HG03439 (cell line): Measurements from ENCODE around the gene DDAH1.
A peak's percentile ranks its signal among the peaks of the same experiment; 100 is the strongest.
"Not testable (repeated sequence)": the region's sequence is repeated elsewhere in the genome, so short reads cannot be mapped to it uniquely, and the experiment has no call there.

Experiments
- ATAC-seq: cut with Tn5 transposase; IDR thresholded peaks from one replicate; pipeline ENCODE4 v1.9.1; 2021; ENCODE audit warnings: mild to moderate bottlenecking, moderate library complexity; ENCODE audit not compliant: unreplicated experiment

Gene DDAH1

DNA sequence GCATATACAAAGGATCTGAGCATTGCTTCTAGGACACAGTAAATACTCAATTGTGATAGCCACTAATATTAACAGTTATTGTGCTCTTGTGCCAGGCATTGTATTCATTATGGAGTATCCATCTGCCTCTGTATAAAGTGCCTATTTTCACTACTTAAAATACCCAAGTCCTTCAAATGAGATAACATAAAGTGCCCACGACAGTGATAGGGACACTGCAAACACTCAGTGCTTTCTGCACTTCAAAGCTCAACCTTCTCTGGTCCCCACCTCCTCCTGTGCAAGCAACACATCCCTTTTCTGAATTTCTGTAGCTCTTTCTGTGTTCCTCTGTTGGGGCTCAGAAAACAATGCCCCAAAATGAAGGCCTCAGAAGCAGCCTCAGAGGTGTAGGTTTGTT lies 6.6 kb upstream of the DDAH1 start:
- ATAC-seq = no peak

DNA sequence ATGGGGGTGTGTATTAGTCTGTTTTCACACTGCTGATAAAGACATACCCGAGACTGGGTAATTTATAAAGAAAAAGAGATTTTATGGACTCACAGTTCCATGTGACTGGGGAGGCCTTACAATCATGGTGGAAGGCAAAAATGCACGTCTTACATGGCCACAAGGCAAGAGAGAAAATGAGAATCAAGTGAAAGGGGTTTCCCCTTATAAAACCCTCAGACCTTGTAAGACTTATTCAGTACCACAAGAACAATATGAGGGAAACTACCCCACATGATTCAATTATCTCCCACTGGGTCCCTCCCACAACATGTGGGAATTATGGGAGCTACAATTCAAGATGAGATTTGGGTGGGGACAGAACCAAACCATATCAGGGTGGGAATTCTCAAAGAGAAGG lies 5.2 kb upstream of the DDAH1 start:
- not testable (repeated sequence) for ATAC-seq

DNA sequence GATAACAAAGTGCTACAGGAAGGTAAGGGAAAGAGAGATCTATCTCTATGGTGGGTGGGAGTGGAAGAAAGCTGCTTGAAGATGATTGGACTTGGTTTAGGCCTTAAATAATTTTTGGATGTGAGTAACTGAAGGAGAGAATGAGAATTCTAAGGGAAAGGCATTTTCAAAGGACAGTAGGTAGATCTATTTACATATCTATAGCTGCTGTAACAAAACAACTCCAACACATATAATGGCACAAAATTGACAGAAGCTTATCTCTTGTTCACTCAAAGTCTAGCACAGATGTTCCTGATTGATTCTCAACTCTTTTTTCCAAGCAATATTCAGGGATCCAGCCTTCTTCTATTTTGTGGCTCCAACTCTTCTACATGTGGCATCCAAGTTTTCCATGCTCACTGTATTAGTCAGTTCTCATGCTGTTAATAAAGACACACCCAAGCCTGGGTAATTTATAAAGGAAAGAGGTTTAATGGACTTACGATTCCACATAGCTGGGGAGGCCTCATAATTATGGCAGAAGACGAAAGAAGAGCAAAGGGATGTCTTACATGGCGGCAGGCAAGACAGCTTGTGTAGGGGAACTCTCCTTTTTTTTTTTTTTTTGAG lies 3.1 kb upstream of the DDAH1 start:
- no peak for ATAC-seq

DNA sequence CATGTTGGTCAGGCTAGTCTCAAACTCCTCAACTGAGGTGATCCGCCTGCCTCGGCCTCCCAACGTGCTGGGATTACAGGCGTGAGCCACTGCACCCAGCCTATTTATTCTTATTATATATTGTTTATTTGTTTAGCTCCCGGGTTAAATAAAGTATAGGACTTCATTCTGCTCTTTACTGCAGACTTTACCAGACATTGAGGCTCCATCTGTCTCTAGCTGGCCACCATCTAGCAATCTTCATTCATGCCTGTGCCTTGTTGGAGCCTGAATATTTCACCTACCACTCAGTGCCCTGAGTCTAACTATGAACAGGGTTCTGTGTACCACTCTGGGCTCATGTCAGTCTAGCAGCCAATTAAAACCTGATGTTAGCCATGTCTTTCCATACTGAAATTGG lies 2.1 kb upstream of the DDAH1 start:
- no peak for ATAC-seq

DNA sequence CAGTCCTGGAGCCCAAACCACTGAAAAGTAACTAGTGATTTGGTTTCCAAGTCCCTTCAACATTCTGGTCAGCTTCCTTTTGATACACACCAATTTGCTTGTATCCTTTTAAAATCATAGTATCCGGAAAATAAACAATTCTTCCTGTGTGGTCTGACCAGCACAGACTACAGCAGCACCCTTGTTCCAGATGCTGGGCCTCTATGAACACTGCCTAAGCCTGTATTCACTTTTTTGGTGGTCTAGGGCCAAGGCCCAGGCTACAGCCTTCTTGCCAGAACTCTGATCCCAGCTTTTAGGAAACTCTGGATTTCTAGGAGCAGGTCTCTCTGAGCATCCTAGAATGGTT lies 801 bp upstream of the DDAH1 start:
- no peak for ATAC-seq

DNA sequence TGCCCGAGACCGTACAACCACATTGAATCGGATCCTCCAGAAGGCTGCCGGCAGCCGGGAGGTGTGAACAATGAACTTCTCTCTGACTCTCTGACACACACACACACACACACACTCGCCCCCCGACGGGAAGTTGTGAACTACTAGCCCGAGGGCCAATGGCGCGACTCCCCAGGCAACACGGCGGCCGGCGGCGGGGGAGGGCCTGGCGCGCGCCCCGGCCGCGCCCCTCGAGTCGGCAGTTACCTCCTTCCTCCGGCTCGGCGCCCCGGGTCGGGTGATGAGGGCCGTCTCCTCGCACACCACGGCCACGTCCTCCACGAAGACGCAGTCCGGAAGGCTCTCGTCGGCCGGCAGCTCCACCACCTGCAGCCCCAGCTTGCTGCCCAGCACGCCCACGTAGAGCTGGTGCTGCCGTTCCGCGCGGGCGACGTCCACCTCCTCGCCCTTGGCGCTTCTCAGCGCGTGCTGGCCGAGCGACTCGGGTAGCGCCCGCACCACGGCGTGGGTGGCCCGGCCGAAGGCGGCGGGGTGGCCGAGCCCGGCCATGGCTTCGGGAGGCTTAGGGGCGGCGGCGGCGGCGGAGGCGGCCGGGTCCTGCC lies 361 bp downstream of the DDAH1 start:
- peak; percentile 73 for ATAC-seq

DNA sequence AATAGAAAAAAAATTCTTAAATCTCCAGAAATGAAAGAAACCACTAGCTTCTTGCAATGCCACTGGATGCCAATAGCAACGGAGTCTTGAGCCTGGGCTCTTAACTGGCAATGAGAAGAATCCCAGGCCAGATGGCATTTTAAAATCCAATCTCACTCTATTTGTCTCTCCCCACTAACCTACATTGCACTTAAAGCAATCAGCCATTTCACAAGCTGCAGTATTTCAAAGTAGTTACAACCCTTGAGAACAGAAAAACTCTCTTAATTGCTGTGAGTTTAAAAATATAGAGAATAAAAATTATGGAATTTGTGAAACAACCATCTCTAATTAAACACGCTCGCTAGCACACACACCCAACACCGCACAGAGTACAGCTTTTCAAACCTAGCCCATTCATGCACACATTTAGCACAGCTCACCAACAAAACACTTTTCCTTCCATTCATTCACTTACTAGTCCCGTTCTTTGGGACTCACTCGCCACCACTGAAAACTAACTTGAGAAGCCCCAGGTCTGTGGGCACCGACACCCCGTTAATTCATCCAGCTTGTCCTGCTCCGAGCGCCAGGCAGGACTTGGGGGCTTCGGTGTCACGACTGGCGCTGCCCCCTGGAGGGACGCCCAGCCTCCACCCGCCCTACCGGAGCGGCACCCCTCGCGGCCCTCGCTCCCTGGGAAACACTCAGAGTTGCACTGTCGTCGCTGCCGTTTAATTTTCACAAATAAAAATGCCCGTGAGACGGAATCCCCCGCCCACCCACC lies 1.0 kb downstream of the DDAH1 start:
- no peak for ATAC-seq

DNA sequence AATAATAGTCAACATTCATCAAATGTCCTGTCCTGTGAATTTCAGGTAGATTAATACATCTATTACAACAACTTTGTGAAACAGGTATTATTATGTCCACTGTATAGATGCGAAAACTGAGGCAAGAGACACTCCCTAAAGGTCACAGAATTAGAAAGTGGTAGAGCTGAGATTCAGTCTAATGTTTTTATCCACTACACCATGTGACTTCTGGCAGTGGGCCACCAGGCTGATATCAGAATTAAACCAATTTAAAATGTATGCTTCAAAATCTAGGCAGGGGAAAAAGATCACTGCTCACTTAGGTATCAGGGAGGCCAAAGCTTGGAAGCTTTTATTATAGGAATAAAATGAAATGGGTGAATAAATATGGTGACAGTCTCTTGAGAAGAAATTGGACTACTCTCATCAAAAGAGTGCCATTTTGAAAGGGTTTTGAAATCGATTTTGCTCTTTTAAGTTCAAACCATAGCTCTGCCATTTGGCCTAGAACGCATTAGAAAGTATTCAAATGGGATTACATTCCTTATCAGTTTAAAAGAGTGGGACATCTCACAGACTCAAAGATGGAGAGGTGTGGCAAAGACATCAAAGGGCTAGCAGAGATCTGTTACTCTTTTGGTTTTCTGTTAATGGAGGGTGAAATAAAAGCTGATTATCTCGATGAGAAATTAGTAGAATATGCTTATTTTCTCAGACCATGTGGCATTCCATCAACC lies 1.9 kb downstream of the DDAH1 start:
- ATAC-seq = no peak

DNA sequence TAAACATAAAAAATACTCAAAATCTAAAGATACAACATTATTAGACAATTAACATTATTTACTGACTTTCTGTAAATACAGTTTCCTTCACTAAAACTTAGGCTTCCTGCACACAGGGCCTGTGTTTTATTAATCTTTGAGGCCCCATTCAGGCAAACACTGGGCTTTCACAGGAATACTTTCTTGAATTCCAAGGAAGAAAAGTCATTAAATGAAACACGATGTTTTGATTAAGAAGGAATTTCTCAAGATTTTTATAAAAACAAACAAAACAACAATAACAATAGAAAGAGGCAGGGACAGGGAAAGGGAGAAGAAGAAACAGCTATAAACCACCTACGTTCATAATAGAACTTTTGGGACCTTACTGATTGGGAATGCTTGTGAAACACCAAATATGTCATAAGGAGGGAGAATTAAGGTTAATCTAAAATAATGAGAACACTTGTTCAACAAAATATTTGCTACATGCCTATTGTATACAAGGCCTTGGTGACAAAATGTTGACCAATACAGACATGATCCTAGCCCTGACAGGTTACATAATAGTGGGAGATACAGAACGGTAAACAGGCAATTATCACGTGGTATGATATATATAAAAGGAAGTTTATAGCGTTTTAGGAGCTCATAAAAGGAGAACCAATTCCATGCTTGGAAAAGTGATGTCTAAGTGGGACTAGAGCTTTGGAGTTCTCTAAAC lies 3.6 kb downstream of the DDAH1 start:
- ATAC-seq = no peak

DNA sequence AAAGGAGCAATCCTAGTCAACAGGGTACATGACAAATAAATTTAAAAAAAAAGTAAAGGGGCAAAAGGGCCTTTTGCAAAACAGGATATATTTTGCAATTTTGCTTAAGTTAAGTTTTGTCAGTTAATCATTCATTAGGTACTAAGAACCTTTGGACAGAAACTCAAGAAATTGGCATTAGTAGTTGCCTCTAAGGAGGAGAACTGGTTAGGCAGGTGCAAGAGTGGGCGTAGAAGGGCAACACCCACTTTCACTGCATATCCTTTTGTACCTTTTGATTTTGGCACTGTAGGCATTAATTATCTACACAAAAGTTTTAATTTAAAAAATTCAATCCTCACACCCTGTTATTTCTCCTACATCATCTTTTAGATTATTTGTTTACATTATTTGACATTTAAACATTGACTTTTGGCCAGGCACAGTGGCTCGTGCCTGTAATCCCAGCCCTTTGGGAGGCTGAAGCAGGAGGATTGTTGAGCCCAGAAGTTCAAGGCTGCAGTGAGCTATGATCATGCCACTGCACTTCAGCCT lies 4.3 kb downstream of the DDAH1 start:
- no peak for ATAC-seq

DNA sequence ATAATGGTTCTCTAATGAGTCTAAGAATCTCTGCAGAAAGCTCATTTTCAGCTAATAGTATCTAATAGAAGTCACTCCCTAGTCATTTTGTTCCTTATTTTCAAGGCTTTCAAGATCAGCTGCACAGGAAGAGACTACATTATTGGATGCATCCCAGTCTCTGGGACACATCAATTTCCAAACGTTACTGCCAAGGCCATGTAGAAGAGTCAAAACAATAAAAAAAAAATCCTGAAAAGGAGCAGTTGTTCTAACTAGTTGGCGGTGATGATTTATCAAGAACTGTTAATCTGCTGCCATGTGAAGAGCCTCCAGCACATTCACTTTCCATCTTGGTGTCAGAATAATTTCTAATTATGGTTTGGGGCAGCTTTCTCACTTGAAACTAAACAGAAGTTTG lies 5.7 kb downstream of the DDAH1 start:
- ATAC-seq = no peak

DNA sequence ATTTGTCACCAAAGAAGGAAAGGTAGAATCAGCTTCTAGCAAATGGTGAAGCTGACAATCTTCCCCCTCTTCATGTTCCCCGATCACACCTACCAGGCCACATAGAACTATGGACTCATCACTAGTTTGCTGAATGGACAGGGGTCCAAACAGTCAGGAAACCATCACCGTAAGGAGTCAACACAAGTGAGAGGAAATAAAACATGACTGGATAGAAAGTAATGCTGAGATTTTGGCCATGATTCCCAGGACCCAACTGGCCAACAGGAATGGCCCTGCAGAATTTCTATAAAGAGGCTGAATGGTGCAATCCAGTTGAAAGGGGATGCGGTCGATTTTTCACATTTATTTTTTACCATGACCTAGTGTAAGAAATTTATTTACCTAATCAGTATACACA lies 10.7 kb downstream of the DDAH1 start:
- no peak for ATAC-seq

DNA sequence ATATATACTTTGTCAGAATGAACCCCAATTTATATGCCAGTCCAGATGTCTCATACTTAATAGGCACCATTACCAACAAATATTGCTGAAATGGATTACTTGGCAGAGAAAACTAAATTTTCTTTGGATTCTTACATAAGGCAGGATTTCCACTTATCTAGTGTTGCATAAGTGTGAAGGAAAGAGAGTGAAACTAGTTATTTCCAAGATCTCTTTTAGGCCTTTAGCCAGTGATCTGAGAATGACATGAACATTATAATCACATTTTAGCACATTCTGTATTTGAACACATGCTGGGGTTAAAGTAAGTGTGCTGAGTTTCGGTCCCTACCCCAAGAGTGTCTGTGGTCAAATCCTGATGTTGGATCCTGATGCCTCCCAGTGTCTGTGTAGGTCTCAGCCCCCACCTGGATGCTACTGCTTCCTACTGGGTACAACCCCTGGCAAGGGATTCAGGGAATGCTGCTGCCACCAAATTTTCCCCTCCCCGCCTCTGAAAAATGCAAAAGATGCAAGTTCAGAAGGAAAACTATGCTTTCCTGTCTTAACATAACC lies 11.2 kb downstream of the DDAH1 start:
- ATAC-seq = no peak

DNA sequence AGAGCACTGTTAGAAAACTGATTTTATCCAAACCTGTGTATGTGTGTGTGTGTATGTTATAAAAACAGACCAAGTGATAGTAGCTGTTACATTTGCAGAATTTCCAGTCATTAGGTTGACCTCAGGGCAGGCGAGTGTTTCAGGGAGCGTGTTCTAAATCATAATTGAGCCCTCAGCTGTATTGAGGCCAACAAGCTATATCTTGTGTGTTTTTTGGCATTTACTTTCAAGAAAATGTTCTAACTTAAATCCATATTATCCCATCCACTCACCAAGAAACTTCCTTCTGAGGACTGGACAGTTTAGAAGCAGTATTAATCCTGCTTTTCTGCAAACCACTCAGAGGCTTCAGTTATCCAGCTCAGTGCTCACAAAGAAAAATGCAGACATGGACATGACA lies 12.0 kb downstream of the DDAH1 start:
- ATAC-seq = no peak

DNA sequence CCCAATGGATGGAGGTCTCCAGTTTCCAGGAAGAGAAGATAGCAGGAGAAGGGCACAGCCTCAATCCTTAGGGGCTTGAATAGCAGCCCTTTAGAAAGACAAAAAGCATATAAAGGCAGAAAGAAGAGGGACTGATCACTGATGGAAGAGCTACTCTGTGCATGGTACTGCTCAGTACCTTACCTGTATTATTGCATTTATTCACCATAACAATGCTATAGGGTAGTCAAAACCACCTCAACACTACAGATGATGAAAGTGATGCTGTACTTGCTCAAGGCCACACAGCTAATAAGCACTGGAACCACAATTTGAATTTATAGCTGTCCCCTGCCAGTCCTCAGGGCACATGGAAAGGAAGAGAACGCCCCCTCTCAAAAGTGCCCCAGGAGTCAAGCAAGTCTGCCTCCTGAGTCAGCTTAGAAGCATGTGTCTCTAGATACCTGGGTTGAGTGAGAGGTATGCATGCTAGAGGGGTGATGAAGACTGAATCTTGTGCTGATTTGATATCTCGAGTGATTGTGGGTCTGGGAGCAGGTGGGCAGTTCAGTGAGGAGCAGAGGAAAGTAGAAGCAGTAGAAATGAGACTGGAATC lies 13.6 kb downstream of the DDAH1 start:
- no peak for ATAC-seq

DNA sequence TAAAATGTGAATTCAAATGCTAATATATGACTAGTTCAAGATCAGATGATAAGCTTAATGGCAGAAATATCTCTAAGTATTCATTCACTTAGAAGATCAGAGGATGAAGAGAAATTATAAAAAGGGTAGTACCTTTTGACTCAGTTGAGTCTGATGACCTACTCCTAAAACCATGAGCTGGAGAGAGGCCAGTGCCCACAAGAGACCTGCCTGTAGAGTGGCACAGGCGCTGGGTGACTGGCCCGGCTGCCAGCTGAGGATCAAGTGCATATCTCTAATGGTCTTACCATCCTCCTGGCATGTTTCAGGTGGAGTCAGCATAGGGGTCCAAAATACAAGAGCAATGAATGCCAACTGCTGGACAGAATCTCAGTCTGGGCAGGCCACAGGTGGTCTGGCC lies 14.1 kb downstream of the DDAH1 start:
- no peak for ATAC-seq

DNA sequence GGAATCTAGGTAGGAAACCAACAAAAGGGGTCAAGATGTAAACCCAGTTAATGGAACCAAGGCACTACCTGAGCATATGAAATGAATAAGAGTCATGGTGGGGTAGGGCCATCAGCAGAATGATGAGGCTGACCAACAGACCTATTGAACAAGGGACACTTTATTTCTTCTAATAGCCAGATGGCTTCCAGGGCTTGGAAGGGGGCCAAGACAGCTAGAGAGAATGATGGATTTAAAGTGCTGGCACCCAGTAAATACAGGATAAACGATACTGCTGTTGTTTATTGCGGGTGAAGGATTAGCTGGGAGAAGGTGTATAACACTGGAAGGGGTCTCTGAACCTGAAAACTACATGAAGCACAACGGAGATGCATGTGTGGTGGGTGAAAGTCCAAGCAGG lies 15.6 kb downstream of the DDAH1 start:
- ATAC-seq = no peak

DNA sequence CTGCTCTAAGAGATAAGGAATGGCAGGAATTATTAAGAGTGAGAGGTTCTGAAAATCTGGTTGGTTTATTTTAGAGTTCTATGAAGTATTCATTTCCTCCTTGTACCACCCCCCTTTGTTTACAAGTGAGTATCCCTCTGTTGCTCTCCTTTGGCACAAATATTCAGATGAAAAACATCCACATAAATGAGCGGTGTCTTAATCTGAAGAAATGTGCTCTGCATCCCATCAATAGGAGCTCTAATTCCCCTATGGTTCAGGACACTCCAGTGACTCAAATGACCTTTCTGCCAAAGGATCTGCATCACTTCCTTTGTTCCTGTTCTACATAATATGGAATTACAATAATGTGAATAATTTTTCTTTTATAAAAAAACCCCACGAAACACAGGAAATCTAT lies 16.6 kb downstream of the DDAH1 start:
- ATAC-seq = no peak

DNA sequence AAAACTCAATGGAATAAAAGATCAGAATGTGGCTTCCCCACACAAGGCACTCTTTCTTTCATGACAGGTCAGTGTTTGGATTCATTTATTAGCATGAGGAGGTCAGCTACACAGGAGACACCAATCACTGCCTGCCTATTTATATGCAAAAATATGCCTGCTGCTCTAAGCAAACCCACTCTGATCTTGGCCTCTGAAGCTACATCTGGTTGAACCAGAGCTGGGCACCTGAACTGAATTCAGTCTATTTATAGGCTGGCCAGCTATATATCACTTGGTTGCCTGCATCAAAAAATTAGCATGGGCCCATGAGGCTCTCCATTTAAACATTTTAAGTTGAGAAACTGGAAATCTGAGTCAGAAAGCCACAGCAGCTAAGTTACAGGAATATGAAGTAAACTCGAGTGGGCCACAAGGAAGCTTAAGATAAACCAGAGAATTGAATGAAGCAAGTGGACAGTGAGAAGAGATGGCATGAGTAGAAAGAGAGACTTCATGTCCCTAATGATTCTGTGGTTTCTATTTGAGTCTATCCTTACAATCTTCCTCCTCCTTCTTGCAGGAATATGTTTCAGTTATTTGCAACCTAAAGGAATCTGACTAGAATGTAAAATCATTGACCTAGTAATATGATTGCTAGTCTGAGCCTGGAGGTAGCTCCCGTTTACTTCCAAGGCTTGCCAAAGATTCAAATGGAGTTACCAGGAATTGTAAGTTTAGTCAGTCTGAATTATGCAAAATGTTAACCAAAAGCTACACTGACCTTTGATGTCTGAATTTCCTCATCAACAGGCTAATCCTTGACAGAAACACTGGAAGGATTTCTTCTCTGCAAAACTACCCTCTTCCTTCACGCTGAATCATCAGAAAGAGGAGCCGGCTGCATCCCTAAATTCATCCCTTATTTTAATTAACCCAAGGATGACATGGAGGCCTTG lies 17.7 kb downstream of the DDAH1 start:
- ATAC-seq = no peak
